H9 (cell line): ENCODE measurements around the gene UBE4A. TPM values are rescaled to one million over a fixed set of nuclear protein-coding genes. Genes with fewer than 3 reads are reported as not detected.

Experiments used
- DNase-seq: peaks from one replicate; pipeline ENCODE4 v3.0.0-alpha.2; 2017
- H2AFZ ChIP-seq: one replicate; pipeline ENCODE4 v1.6.1; 2013; ENCODE audit warnings: mild to moderate bottlenecking, low read length, control low read depth, moderate library complexity
- H2AK5ac ChIP-seq: 2 replicates; pipeline ENCODE4 v1.6.1; 2013; ENCODE audit warnings: low read length, control low read depth, mixed read lengths; ENCODE audit not compliant: insufficient read length
- H2BK120ac ChIP-seq: one replicate; pipeline ENCODE4 v1.6.1; 2013; ENCODE audit warnings: low read depth, mild to moderate bottlenecking, low read length, control low read depth, inconsistent platforms; ENCODE audit not compliant: poor library complexity, severe bottlenecking
- H2BK12ac ChIP-seq: 2 replicates; pipeline ENCODE4 v1.6.1; 2013; ENCODE audit warnings: low read length, control low read depth, mixed read lengths, low read depth; ENCODE audit not compliant: insufficient read length
- H2BK15ac ChIP-seq: 2 replicates; pipeline ENCODE4 v1.6.1; 2013; ENCODE audit warnings: low read depth, low read length, control low read depth
- H2BK20ac ChIP-seq: one replicate; pipeline ENCODE4 v1.6.1; 2013; ENCODE audit warnings: low read depth, mild to moderate bottlenecking, low read length, control low read depth, inconsistent platforms; ENCODE audit not compliant: poor library complexity, severe bottlenecking
- H2BK5ac ChIP-seq: 2 replicates; pipeline ENCODE4 v1.6.1; 2013; ENCODE audit warnings: low read length, control low read depth, mixed read lengths; ENCODE audit not compliant: insufficient read length
- H3K14ac ChIP-seq: 2 replicates; pipeline ENCODE4 v1.6.1; 2013; ENCODE audit warnings: low read length, control low read depth; ENCODE audit not compliant: insufficient read depth
- H3K18ac ChIP-seq: 2 replicates; pipeline ENCODE4 v1.6.1; 2013; ENCODE audit warnings: low read depth, mild to moderate bottlenecking, mixed read lengths, low read length, control low read depth; ENCODE audit not compliant: insufficient read length
- H3K23ac ChIP-seq: 2 replicates; pipeline ENCODE4 v1.6.1; 2013; ENCODE audit warnings: low read length, control low read depth, mixed read lengths, low read depth; ENCODE audit not compliant: insufficient read length
- H3K23me2 ChIP-seq: 2 replicates; pipeline ENCODE4 v1.6.1; 2013; ENCODE audit warnings: low read depth, mild to moderate bottlenecking, mixed read lengths, low read length, control low read depth; ENCODE audit not compliant: insufficient read length, poor library complexity, severe bottlenecking
- H3K27ac ChIP-seq: 2 replicates; pipeline ENCODE4 v1.5.1; 2013; ENCODE audit warnings: low read length, control low read depth, mixed read lengths, low read depth; ENCODE audit not compliant: insufficient read length
- H3K27me3 ChIP-seq: 2 replicates; pipeline ENCODE4 v1.6.1; 2013; ENCODE audit warnings: low read length, control low read depth, inconsistent platforms; ENCODE audit not compliant: insufficient read depth
- H3K4ac ChIP-seq: 2 replicates; pipeline ENCODE4 v1.6.1; 2013; ENCODE audit warnings: low read depth, mild to moderate bottlenecking, control low read depth, inconsistent platforms, low read length, moderate library complexity
- H3K4me1 ChIP-seq: 2 replicates; pipeline ENCODE4 v1.6.1; 2013; ENCODE audit warnings: low read length, control low read depth, inconsistent platforms; ENCODE audit not compliant: insufficient read depth
- H3K4me2 ChIP-seq: 2 replicates; pipeline ENCODE4 v1.6.1; 2013; ENCODE audit warnings: low read length, control low read depth, mixed read lengths; ENCODE audit not compliant: insufficient read length, insufficient read depth
- H3K56ac ChIP-seq: 2 replicates; pipeline ENCODE4 v1.6.1; 2013; ENCODE audit warnings: low read depth, mild to moderate bottlenecking, mixed read lengths, low read length, control low read depth; ENCODE audit not compliant: insufficient read length
- H3K79me1 ChIP-seq: 2 replicates; pipeline ENCODE4 v1.6.1; 2013; ENCODE audit warnings: low read depth, mild to moderate bottlenecking, moderate library complexity, low read length, control low read depth, inconsistent platforms; ENCODE audit not compliant: insufficient read depth, poor library complexity, severe bottlenecking
- H3K79me2 ChIP-seq: 2 replicates; pipeline ENCODE4 v1.6.1; 2013; ENCODE audit warnings: low read length, control low read depth, inconsistent platforms; ENCODE audit not compliant: insufficient read depth
- H3K9ac ChIP-seq: 2 replicates; pipeline ENCODE4 v1.6.1; 2013; ENCODE audit warnings: low read length, control low read depth, mixed read lengths; ENCODE audit not compliant: insufficient read length; ENCODE audit errors: extremely low read depth
- H3K9me3 ChIP-seq: one replicate; pipeline ENCODE4 v1.6.1; 2013; ENCODE audit warnings: low read depth, low read length, inconsistent platforms; ENCODE audit not compliant: control insufficient read depth
- H3T11ph ChIP-seq: one replicate; pipeline ENCODE4 v1.6.1; 2013; ENCODE audit warnings: mild to moderate bottlenecking, low read length, control low read depth, inconsistent platforms
- H4K20me1 ChIP-seq: one replicate; pipeline ENCODE4 v1.6.1; 2013; ENCODE audit not compliant: control insufficient read depth, insufficient read length, insufficient read depth
- H4K5ac ChIP-seq: 2 replicates; pipeline ENCODE4 v1.6.1; 2013; ENCODE audit warnings: low read depth, mild to moderate bottlenecking, mixed read lengths, low read length, control low read depth; ENCODE audit not compliant: insufficient read length
- H4K8ac ChIP-seq: replicated peaks from 2 replicates; pipeline ENCODE4 v1.6.1; 2013; ENCODE audit warnings: low read length, control low read depth, mixed read lengths, low read depth; ENCODE audit not compliant: insufficient read length
- H4K91ac ChIP-seq: 2 replicates; pipeline ENCODE4 v1.6.1; 2013; ENCODE audit warnings: low read depth, mild to moderate bottlenecking, moderate library complexity, mixed read lengths, low read length, control low read depth; ENCODE audit not compliant: insufficient read length
- H3K27ac Mint-ChIP-seq, 3 experiments: 2 replicates in 2 of 3; 3 replicates in 1 of 3; pipeline ENCODE4 v1.8.0; 2020 to 2021; ENCODE audit warnings: mixed read lengths in 3 of 3, mild to moderate bottlenecking in 1 of 3, moderate library complexity in 1 of 3
- H3K27me3 Mint-ChIP-seq: 2 replicates; pipeline ENCODE4 v1.8.0; 2021; ENCODE audit warnings: low read depth, mild to moderate bottlenecking, moderate library complexity, mixed read lengths
- H3K36me3 Mint-ChIP-seq, 3 experiments: 2 replicates in 2 of 3; 3 replicates in 1 of 3; pipeline ENCODE4 v1.8.0; 2020 to 2021; ENCODE audit warnings: low read depth in 3 of 3, mixed read lengths in 3 of 3; ENCODE audit not compliant: insufficient read depth in 1 of 3
- H3K4me1 Mint-ChIP-seq, 2 experiments: 2 replicates each; pipeline ENCODE4 v1.8.0; 2020; ENCODE audit warnings: mixed read lengths in 2 of 2
- H3K4me3 Mint-ChIP-seq, 2 experiments: 2 replicates in 1 of 2; 3 replicates in 1 of 2; pipeline ENCODE4 v1.8.0; 2020 to 2021; ENCODE audit warnings: mild to moderate bottlenecking in 2 of 2, mixed read lengths in 2 of 2, moderate library complexity in 1 of 2
- H3K9me3 Mint-ChIP-seq, 2 experiments: 2 replicates in 1 of 2; 3 replicates in 1 of 2; pipeline ENCODE4 v1.8.0; 2020; ENCODE audit warnings: mild to moderate bottlenecking in 2 of 2, mixed read lengths in 2 of 2, moderate library complexity in 1 of 2
- CTCF ChIP-seq: fragments of 200-600 bp; sonication (generic); conservative IDR thresholded peaks from 3 replicates; pipeline ENCODE4 v1.8.0; 2021; ENCODE audit warnings: antibody characterized with exemption, mild to moderate bottlenecking
- total RNA-seq: library from RNA; stranded (reverse); gene quantifications from 2 replicates; pipeline ENCODE4 v1.2.1, GENCODE V29; 2021

Gene UBE4A
- total RNA-seq, 1 experiment from 2014 or later = 33.7 TPM

DNA sequence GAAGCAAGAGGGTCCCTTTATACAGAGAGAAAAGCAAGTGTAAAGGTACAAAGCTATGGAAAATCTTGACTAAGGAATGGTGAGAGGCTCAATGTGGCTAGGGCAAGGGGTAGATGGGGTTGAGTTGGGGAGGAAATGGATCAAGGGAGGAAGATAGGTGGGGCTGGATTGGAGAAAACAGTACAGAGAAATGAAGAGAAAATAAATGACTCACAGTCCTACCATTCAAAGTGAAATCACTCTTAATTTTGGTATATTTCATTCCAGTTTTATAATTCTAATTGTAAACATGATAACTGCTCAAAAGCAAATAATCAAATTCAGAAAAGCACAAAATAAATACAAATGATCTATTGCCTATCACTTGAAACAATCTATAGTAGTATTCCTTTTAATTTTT, 16.6 kb downstream of the UBE4A start:
- no peak overlapping the region for H4K5ac ChIP-seq
- H3K79me1 ChIP-seq = no peaks in the 10 kb centered on the region
- Mint-ChIP-seq H3K36me3 (peaks cover 17 to 75% (median 63%) of the 10 kb centered on the region in 3 experiments; a peak in 6 of 7 replicates), H3K27ac (peak overlapping the region in 1 of 3 experiments; percentile 49; a peak in 1 of 7 replicates), H3K27me3 (no peaks in the 10 kb centered on the region), H3K4me3 (no peak overlapping the region), H3K4me1 (no peaks in the 10 kb centered on the region), H3K9me3 (no peaks in the 10 kb centered on the region)
- H3K4me2 ChIP-seq = no peak overlapping the region
- TF ChIP-seq CTCF = no peak
- no peak overlapping the region for H3K14ac ChIP-seq
- H2BK15ac ChIP-seq = no peak overlapping the region
- H3K27ac ChIP-seq = no peak overlapping the region
- H3K18ac ChIP-seq = no peak overlapping the region
- no peaks in the 10 kb centered on the region for H3K27me3 ChIP-seq
- no peak overlapping the region for H2AK5ac ChIP-seq
- no peaks in the 10 kb centered on the region for H3K9me3 ChIP-seq
- H3T11ph ChIP-seq = no peak overlapping the region
- DNase-seq = no peak
- no peak overlapping the region for H2BK120ac ChIP-seq
- H3K4ac ChIP-seq = no peak overlapping the region
- no peak overlapping the region for H2BK5ac ChIP-seq
- H3K9ac ChIP-seq = no peak overlapping the region
- no peak overlapping the region for H3K56ac ChIP-seq
- no peak overlapping the region for H2BK12ac ChIP-seq
- H4K8ac ChIP-seq = no peak overlapping the region
- no peak overlapping the region for H4K91ac ChIP-seq
- no peaks in the 10 kb centered on the region for H3K23me2 ChIP-seq
- H3K23ac ChIP-seq = no peak overlapping the region
- H4K20me1 ChIP-seq = no peaks in the 10 kb centered on the region
- H2BK20ac ChIP-seq = no peak overlapping the region
- H2AFZ ChIP-seq = no peak overlapping the region
- H3K79me2 ChIP-seq = no peaks in the 10 kb centered on the region
- H3K4me1 ChIP-seq = no peaks in the 10 kb centered on the region
